ENCODE results near the gene APOB.
A peak's percentile ranks its signal among the peaks of the same experiment; 100 is the strongest.

Gene APOB

DNA sequence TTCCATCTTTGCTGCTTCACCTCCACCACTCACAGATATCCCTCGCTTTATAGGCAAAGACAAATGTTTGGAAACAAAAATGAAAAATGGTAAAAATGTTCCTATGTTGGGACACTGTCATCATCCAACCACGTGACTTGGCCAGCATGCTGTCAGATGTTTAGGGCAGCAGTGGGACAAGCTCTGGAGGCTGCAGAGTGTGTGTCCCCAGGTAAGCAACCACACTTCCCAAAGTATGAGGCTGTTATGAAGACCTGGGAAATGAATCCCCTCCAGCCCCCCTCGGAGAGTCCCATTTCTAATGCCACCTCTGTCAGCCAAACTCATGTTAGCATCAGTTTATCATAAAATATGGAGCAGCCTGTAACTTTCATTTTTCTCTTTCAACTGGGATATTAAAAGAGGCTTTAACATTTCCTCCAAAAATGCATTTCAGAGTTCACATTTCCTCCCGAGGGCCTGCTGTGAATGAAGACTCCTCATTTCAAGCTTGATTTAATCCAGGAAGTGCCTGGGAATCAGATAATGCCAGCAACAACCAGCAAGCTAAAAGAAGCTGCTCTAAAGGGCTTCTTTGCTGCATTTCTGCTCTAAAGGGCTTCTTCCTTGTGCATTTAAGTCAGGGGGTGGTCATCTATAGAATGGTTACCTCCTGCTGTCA, 66.2 kb downstream of the APOB start:
- no peak for DNase-seq

DNA sequence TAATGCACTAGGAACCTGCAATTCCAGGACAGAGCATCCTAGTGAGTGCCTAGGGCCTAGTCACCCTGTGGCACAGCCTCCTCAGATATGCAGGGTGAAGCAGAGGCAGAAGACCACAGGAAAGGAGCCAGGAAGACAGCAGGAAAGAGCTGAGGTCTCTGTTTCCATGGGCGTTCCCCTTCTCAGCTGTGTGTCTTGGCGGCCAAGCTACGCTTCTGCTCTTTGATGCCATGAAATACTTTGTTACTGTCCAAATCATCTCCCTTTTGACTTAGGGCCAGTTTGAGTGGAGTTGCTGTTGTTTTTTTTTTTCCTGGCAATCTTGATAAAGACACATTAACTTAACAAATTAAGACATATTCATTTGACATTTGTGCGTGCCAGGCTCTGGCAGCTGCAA, 67.3 kb downstream of the APOB start:
- no peak for DNase-seq

GRCh38 chr2:20972792-20973565, 70.9 kb downstream of the APOB start:
- no peak for DNase-seq

GRCh38 chr2:20972110-20972509, 71.8 kb downstream of the APOB start:
- DNase-seq = no peak

- no peak for DNase-seq
Measured at GRCh38 chr2:20970068-20970467, 73.8 kb downstream of the APOB start.

GRCh38 chr2:20966061-20966595, 77.7 kb downstream of the APOB start:
- no peak for DNase-seq

GRCh38 chr2:20965221-20965620, 78.7 kb downstream of the APOB start:
- no peak for DNase-seq

- DNase-seq = no peak
Measured at GRCh38 chr2:20963867-20964266, 80.0 kb downstream of the APOB start.

DNA sequence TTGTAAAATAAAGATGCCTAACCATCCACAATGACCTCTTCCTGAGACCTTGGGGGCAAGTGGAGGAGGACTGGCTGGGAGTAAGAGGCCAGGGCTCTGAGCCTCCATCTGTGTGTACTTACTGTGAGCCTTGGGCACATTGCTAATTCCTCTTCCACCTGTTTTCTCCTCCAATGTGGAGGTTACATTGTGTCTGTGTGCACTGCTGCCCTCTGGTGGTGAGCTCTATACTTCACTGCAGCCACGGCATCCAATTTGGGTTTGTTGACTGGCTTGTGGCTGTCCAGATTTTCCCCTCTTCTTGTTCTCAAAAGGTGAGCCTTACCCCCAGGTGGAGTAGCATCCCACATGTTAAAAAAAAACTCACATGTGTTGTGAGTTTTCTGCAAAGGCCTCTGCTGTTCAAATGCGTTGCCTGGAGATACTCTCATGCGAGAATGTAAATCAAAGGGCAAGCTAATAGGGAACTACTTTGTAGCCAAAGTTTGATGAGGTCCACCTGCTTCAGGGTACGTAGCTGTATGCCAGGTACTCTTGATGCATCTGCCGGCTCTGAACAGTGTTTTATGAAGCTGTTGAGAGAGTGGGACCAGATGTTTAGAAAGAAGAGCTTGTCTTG, 80.8 kb downstream of the APOB start:
- DNase-seq = peak in 1 of 2 experiments; percentile 23

DNA sequence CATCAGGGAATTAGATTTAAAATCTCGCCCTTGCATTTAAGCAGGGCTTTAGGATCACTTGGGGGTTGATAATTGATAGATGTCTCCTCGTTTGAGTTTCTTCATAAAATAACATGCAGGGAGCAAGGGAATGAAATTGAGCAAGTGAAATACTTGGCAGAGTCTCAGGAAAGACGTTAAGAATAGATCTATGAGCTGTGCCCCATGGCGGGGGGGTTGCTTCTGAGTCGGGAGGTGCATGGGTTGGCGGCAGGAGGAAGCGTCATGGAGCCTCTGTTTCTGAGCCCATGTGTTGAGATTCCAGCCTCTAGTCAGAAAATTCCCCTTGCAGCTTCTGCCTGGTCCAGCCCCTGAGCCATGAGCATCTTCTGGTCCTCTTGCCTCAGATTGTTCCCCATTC, 82.0 kb downstream of the APOB start:
- DNase-seq = no peak

DNA sequence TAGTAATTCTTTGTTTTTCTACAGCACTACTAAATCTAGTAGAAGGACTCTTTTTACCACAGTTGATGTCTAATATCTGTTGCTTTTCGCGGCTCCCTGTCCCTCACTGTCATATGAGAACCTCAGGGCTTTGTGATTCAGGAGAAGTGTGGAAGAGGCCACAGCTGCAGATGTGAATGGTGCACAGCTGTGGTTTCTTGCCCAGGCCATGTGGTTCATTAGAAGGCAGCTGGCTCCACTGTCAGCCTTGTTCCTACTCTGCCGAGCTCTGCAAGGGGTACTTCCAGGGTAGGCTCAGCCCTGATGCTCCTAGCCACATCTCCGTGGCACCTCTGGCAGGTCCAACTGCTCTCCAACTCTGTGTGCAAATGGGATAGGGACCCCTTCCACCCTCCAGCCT, 83.9 kb downstream of the APOB start:
- no peak for DNase-seq

DNA sequence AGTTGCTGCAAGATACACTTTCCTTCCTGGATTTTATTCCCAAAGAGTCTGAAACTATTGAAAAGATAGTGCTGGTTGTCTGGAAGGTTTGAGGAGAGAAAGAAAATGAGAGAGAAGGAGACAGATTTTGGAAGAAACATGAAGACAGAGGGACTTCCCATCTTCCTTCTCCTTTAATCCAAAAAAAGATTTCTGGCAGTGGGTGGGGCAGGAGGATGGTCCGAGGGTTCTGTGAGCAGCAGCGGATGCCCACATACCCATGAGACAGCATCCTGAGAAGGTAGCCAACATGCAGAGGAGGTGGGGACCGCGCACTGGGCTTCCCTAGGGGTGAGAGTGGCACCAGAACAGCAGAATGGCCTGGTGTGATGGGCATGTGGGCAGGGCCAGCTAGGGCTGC, 84.6 kb downstream of the APOB start:
- no peak for DNase-seq

GRCh38 chr2:20957788-20958525, 85.9 kb downstream of the APOB start:
- DNase-seq = no peak

- no peak for DNase-seq
Measured at GRCh38 chr2:20955277-20956026, 88.4 kb downstream of the APOB start.

DNA sequence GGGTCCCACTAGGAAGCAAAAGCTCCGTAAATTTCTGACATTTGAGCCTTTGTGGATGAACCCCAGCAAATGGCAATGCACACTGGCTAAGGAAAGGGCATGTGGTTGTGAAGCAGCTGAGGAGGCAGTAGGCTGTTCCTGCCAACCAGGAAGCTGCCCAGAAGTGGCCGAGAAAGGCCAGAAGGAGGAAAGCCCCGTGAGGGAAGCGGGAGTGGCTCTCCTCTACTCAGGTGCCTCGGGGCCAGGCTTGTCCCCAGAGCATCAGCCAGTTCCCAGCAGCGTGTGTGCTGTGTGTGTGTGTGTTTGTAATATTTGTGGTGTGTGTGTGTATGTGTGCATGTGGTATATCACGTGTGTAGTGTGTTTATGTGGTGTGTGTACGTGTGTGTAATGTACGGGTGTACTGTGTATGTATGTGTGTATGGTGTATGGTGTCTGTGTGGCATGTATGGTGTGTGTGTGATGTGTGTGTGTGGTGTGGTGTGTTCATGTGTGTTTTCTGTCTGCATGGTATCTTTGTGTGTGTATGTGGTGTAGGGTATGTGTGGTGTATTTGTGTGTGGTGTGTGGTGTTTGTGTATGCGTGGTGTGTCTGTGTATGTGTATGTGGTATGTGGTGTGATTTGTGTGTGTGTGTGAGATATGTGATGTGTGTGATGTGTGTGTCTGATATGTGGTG, 90.6 kb downstream of the APOB start:
- no peak for DNase-seq

Measured in NCI-H187 (cell line).